GM04503 (cell line): ENCODE results near the gene CLCN3.
A peak's percentile ranks its signal among the peaks of the same experiment; 100 is the strongest.
"Not testable (repeated sequence)": the region's sequence is repeated elsewhere in the genome, so short reads cannot be mapped to it uniquely, and the experiment has no call there.

ENCODE experiments used
- DNase-seq: peaks from one replicate; pipeline ENCODE4 v3.0.0-alpha.2; 2012; ENCODE audit warnings: low read depth

Gene CLCN3

GRCh38 chr4:169657470-169658107, 37.2 kb downstream of the CLCN3 start:
- no peak for DNase-seq

DNA sequence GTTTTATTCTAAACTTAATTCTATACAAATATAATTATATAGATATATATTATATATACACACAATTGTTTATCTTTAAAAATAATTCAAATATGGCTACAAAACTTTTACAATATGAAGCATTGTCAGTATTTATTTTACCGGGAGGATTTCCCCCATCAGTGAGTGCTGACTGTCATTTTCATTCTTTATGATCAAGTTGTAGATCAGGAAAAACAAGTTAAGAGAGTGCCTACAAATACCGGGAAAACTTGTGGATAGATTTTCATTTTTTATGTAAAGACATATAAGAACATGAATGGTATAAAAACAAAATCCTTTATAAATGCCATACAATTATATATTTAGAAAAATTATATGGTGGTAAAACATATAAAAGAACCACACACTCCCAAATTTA, 37.8 kb downstream of the CLCN3 start:
- DNase-seq: no peak

DNA sequence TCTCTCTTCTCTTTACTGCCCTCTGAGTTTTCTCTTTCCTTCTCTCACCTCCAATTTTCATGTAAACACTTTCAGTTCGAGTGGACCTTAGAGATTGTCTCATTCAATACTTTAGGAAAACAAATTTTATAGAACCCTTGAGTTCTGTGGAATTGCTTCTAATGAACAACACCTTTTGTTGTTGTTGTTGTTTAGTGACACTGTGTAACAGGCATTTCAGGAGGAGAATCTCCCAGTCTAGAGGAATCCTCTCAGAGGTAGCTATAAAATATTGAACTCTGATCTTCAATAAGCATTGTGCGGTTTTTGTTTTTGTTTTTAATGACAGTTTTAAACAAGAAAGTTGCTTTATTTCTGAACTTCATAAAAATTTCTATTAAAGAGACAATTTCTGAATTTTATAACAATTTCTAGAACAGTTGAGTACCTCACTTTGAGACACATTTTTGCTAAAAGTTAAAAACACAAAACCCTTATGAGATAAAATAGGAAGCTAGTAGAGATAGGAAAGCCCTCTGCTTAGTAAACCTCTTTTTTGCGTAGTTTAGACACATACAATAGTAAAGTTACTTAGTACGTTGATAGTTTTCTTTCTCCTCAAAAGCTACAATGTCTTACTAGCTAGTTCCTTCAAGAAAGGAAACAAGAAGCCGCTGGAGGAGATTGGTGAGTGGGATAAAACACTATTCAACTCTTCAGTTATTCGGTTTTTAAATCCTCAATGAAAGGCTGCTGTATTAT, 38.8 kb downstream of the CLCN3 start:
- DNase-seq: no peak

GRCh38 chr4:169659716-169660670, 39.6 kb downstream of the CLCN3 start:
- peak; percentile 90 for DNase-seq

GRCh38 chr4:169660929-169661328, 40.6 kb downstream of the CLCN3 start:
- DNase-seq: no peak

GRCh38 chr4:169661761-169662160, 41.4 kb downstream of the CLCN3 start:
- DNase-seq: no peak

DNA sequence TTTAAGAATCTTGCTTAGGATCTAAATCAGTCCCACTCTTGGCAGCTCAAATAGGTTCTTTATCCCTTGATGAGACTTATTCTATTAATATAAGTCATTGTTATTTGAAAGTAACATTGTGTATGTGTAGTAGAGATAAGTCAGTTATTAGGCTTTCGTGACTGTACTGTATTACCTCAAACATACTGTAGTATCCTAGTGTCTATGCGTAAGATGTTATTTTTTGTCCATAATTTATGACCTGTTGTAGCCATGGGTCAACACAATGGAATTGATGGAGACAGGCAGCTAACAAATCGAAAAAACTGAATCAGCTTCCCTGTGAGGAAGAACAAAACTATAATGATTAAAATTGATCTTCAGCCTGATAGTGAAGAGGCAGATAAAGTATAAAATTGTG, 41.8 kb downstream of the CLCN3 start:
- no peak for DNase-seq

DNA sequence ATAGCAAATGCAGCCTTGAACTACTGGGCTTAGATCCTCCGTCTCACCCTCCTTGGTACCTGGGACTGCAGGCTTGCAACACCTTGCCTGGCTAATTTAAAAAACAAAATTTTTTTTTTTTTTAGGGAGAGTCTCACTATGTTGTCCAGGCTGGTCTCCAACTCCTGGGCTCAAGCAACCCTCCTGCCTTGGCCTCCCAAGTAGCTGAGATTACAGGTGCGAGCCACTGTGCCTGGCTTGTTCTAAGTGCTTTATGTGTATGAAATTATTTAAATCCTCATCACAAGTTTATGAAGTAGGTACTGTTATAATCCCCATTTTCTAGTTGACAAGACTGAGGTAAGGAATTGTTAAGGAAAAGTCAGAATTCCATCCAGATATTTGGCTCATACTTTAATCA, 43.0 kb downstream of the CLCN3 start:
- no peak for DNase-seq

DNA sequence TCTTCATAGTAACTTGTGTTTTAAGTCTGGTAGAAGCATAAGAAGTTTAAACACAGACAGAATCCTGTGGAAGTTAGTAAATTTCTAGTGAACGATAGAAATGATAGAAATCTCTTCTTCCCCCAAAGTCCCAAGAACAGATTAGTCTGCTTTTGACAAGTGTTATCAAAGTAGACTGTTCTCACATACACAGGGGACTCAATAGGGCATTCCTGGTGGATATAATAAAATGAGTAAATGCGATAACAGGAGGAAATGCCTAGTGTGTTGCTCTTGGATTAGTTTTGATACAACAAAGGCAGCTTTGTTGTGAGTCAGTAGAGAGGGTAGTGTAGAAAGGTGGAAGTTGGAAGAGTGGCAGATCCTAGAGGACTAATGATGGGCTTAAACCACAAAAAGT, 43.5 kb downstream of the CLCN3 start:
- no peak for DNase-seq

DNA sequence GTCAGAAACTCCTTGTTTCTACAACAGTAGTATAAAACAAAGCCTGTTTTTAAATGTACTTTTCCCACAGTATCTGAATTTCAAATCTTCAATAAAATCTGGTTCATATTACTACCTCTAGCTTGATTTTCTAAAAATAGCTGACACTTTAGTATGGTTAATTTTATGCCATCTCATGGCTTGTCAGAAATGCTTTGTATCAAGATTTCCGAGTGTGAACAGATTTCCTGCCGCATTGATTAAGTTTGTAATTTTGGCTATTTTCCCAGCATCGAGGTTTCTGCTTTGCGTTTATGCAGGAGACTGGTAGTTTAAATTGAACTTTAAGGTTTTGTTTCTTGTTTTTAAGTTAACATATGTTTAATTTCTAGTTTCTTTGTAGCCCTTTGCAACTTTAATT, 44.2 kb downstream of the CLCN3 start:
- DNase-seq: no peak

GRCh38 chr4:169665046-169665737, 44.8 kb downstream of the CLCN3 start:
- no peak for DNase-seq

GRCh38 chr4:169668069-169668721, 47.8 kb downstream of the CLCN3 start:
- no peak for DNase-seq

GRCh38 chr4:169675825-169676224, 55.4 kb downstream of the CLCN3 start:
- DNase-seq: no peak

DNA sequence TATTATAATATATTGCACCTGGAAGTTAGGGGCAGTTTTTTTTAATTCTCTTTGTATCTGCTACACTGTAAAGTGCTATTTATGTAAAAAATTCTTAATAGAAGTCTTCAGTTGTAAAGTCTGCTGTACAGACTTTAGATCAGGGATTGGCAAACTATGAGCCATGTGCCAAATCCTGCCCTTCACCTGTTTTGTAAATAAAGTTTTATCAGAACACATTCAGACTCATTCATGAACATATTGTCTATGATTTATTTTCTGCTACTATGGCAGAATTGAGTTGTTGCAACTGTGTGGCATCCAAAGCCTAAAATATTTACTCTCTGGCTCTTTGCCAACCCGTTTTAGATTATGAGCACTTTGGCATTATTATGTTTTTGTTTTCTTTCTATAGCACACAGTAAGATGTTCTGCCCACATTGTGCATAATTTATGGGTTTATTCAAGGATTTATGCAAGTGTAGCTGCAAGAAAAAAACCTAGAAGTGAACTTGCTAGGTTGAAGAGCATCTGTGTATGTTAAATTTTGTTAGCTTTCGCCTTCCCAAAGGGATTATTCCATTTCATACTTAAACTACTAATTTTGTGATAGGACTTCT, 56.9 kb downstream of the CLCN3 start:
- DNase-seq: no peak

DNA sequence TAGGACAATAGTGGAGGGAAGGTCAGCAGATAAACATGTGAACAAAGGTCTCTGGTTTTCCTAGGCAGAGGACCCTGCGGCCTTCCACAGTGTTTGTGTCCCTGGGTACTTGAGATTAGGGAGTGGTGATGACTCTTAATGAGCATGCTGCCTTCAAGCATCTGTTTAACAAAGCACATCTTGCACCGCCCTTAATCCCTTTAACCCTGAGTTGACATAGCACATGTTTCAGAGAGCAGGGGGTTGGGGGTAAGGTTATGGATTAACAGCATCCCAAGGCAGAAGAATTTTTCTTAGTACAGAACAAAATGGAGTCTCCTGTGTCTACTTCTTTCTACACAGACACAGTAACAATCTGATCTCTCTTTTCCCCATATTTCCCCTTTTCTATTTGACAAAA, 58.1 kb downstream of the CLCN3 start:
- DNase-seq: not testable (repeated sequence)

GRCh38 chr4:169678951-169679591, 58.7 kb downstream of the CLCN3 start:
- not testable (repeated sequence) for DNase-seq

DNA sequence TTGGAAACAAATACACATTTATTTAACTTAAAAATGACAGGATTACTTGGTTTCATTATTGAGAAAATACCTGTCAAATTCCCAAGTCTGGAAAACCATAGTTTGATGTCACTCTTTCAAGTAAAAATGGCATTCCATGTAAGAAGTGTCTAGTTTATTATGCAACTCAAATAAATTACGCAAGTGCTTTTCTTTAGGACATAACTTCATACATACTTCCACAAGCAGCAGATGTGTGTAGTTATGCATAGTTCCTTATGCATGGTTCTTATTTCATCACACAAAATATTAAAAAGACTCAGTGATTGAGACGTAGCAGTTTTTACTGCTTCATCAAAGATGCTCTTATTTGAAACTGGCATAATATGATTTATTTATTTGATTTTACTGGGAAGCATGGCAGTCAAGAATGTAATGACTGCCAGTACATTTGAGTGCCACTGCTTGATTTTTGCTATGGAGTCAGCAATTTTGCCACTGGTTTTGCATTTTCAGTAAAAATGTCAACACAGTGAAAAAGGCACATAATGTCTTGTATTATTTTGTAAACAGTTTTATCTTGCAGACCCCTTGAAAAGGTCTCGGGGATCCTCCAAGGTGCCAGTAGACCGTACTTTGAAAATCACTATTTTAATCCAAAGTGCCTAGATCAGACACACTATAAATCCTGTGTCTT, 62.1 kb downstream of the CLCN3 start:
- no peak for DNase-seq

- DNase-seq: no peak
Measured at GRCh38 chr4:169689681-169690080, 69.3 kb downstream of the CLCN3 start.

- DNase-seq: no peak
Measured at GRCh38 chr4:169690787-169691186, 70.4 kb downstream of the CLCN3 start.

- DNase-seq: no peak
Measured at GRCh38 chr4:169698331-169698730, 78.0 kb downstream of the CLCN3 start.
